ENCODE data around the gene STK40.

STK40 gene

GRCh38 chr1:36400825-36401601 lies 15.3 kb upstream of the STK40 start:
- peak; percentile 59 for DNase-seq (ENCODE audit: insufficient read length, low spot score)
- TF ChIP-seq TAF1 (IDR thresholded peaks at IDR 0.05; ENCODE audit: low read depth, low read length) (peak; percentile 60; the same call in 1 of the 2 replicates), POLR2A (IDR thresholded peaks at IDR 0.05; ENCODE audit: low read depth, low read length) (peak; percentile 84), POU2F2 (IDR thresholded peaks at IDR 0.05; ENCODE audit: low read depth, low read length) (peak; percentile 64; the same call in 1 of the 2 replicates), SPI1 (IDR thresholded peaks at IDR 0.05; ENCODE audit: low read depth, low read length) (peak; percentile 55; the same call in 1 of the 2 replicates), PAX5 (IDR thresholded peaks at IDR 0.05; ENCODE audit: insufficient read depth, low read length, severe bottlenecking) (no peak), POLR2AphosphoS5 (IDR thresholded peaks at IDR 0.05; ENCODE audit: low read depth, low read length) (peak; percentile 85)
- FAIRE-seq = peak; percentile 95

GRCh38 chr1:36400514-36400824 lies 14.7 kb upstream of the STK40 start:
- no peak for DNase-seq (ENCODE audit: insufficient read length, low spot score)
- no peak for FAIRE-seq
- TF ChIP-seq PAX5 (IDR thresholded peaks at IDR 0.05; ENCODE audit: insufficient read depth, low read length, severe bottlenecking) (no peak), SPI1 (IDR thresholded peaks at IDR 0.05; ENCODE audit: low read depth, low read length) (no peak)

GRCh38 chr1:36398370-36398977 lies 12.8 kb upstream of the STK40 start:
- no peak for TF ChIP-seq SPI1 (IDR thresholded peaks at IDR 0.05; ENCODE audit: low read depth, low read length)
- TF ChIP-seq POLR2AphosphoS5 (IDR thresholded peaks at IDR 0.05; ENCODE audit: low read depth, low read length) = no peak
- no peak for TF ChIP-seq TAF1 (IDR thresholded peaks at IDR 0.05; ENCODE audit: low read depth, low read length)
- no peak for TF ChIP-seq POLR2A (IDR thresholded peaks at IDR 0.05; ENCODE audit: low read depth, low read length)
- TF ChIP-seq PAX5 (IDR thresholded peaks at IDR 0.05; ENCODE audit: insufficient read depth, low read length, severe bottlenecking) = no peak
- no peak for TF ChIP-seq POU2F2 (IDR thresholded peaks at IDR 0.05; ENCODE audit: low read depth, low read length)
- DNase-seq (ENCODE audit: insufficient read length, low spot score) (no peak), FAIRE-seq (no peak)

GRCh38 chr1:36397378-36398230 lies 11.9 kb upstream of the STK40 start, which contains the start of gene LSM10:
Gene LSM10 (minus strand): TSS chr1:36397908. CDS start chr1:36394129, 3,779 bp downstream.
- FAIRE-seq (peak; percentile 98), DNase-seq (ENCODE audit: insufficient read length, low spot score) (peak; percentile 89)
- TF ChIP-seq PAX5 (IDR thresholded peaks at IDR 0.05; ENCODE audit: insufficient read depth, low read length, severe bottlenecking) = no peak
- TF ChIP-seq POLR2A (IDR thresholded peaks at IDR 0.05; ENCODE audit: low read depth, low read length) = peak; percentile 82
- TF ChIP-seq POU2F2 (IDR thresholded peaks at IDR 0.05; ENCODE audit: low read depth, low read length) = peak; percentile 79; the same call in 1 of the 2 replicates
- TF ChIP-seq TAF1 (IDR thresholded peaks at IDR 0.05; ENCODE audit: low read depth, low read length) = peak; percentile 92
- TF ChIP-seq POLR2AphosphoS5 (IDR thresholded peaks at IDR 0.05; ENCODE audit: low read depth, low read length) = peak; percentile 78

GRCh38 chr1:36397083-36397377 lies 11.3 kb upstream of the STK40 start:
- TF ChIP-seq TAF1 (IDR thresholded peaks at IDR 0.05; ENCODE audit: low read depth, low read length) = no peak
- no peak for TF ChIP-seq POU2F2 (IDR thresholded peaks at IDR 0.05; ENCODE audit: low read depth, low read length)
- no peak for TF ChIP-seq POLR2A (IDR thresholded peaks at IDR 0.05; ENCODE audit: low read depth, low read length)
- no peak for TF ChIP-seq PAX5 (IDR thresholded peaks at IDR 0.05; ENCODE audit: insufficient read depth, low read length, severe bottlenecking)
- TF ChIP-seq SPI1 (IDR thresholded peaks at IDR 0.05; ENCODE audit: low read depth, low read length) = no peak
- no peak for TF ChIP-seq POLR2AphosphoS5 (IDR thresholded peaks at IDR 0.05; ENCODE audit: low read depth, low read length)
- FAIRE-seq (peak; percentile 82), DNase-seq (ENCODE audit: insufficient read length, low spot score) (no peak)

- no peak for DNase-seq (ENCODE audit: insufficient read length, low spot score)
- no peak for FAIRE-seq
These were observed 10.6 kb upstream of the STK40 start for GRCh38 chr1:36396359-36396758.

GRCh38 chr1:36393686-36394085 lies 8.0 kb upstream of the STK40 start:
- DNase-seq (ENCODE audit: insufficient read length, low spot score) (no peak), FAIRE-seq (no peak)
- TF ChIP-seq POLR2A (IDR thresholded peaks at IDR 0.05; ENCODE audit: low read depth, low read length) (no peak), SPI1 (IDR thresholded peaks at IDR 0.05; ENCODE audit: low read depth, low read length) (no peak), POU2F2 (IDR thresholded peaks at IDR 0.05; ENCODE audit: low read depth, low read length) (no peak), POLR2AphosphoS5 (IDR thresholded peaks at IDR 0.05; ENCODE audit: low read depth, low read length) (no peak), PAX5 (IDR thresholded peaks at IDR 0.05; ENCODE audit: insufficient read depth, low read length, severe bottlenecking) (no peak), TAF1 (IDR thresholded peaks at IDR 0.05; ENCODE audit: low read depth, low read length) (no peak)

More at GRCh38 chr1:36396359-36396758, 10.6 kb upstream of the STK40 start:
- TF ChIP-seq POU2F2 (IDR thresholded peaks at IDR 0.05; ENCODE audit: low read depth, low read length) (no peak), POLR2A (IDR thresholded peaks at IDR 0.05; ENCODE audit: low read depth, low read length) (no peak), POLR2AphosphoS5 (IDR thresholded peaks at IDR 0.05; ENCODE audit: low read depth, low read length) (no peak), SPI1 (IDR thresholded peaks at IDR 0.05; ENCODE audit: low read depth, low read length) (no peak), PAX5 (IDR thresholded peaks at IDR 0.05; ENCODE audit: insufficient read depth, low read length, severe bottlenecking) (no peak), TAF1 (IDR thresholded peaks at IDR 0.05; ENCODE audit: low read depth, low read length) (no peak)

GRCh38 chr1:36392836-36393235 lies 7.1 kb upstream of the STK40 start:
- FAIRE-seq (no peak), DNase-seq (ENCODE audit: insufficient read length, low spot score) (no peak)
- no peak for TF ChIP-seq POU2F2 (IDR thresholded peaks at IDR 0.05; ENCODE audit: low read depth, low read length)
- no peak for TF ChIP-seq POLR2A (IDR thresholded peaks at IDR 0.05; ENCODE audit: low read depth, low read length)
- TF ChIP-seq POLR2AphosphoS5 (IDR thresholded peaks at IDR 0.05; ENCODE audit: low read depth, low read length) = no peak

- no peak for DNase-seq (ENCODE audit: insufficient read length, low spot score)
- no peak for TF ChIP-seq POU2F2 (IDR thresholded peaks at IDR 0.05; ENCODE audit: low read depth, low read length)
- no peak for TF ChIP-seq SPI1 (IDR thresholded peaks at IDR 0.05; ENCODE audit: low read depth, low read length)
- TF ChIP-seq TAF1 (IDR thresholded peaks at IDR 0.05; ENCODE audit: low read depth, low read length) = no peak
- no peak for TF ChIP-seq PAX5 (IDR thresholded peaks at IDR 0.05; ENCODE audit: insufficient read depth, low read length, severe bottlenecking)
- TF ChIP-seq POLR2A (IDR thresholded peaks at IDR 0.05; ENCODE audit: low read depth, low read length) = no peak
- no peak for TF ChIP-seq POLR2AphosphoS5 (IDR thresholded peaks at IDR 0.05; ENCODE audit: low read depth, low read length)
- FAIRE-seq = no peak
These were observed 5.5 kb upstream of the STK40 start for GRCh38 chr1:36391271-36391670.

Data from GM12891 (cell line).